ENCODE results near the gene NRG2. TPM values are rescaled to one million over a fixed set of nuclear protein-coding genes. Genes with fewer than 3 reads are reported as not detected.

NRG2 gene
- total and polyA plus RNA-seq, 2 experiments from 2014 or later: 0.37 to 1.3 TPM

DNA sequence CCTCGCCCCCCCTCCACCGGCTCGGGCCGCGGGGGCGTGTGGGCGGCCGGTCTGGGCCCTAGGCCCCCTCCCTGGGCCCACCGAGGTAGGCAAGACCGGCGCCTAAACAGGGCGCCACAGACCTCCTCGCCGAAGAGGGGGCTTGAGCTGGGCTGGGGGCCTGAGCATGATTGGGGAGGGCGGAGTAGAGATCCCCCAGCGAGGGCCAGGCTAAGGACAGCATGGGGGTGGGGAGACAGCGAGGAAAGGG is 138.6 kb downstream of the NRG2 start (continued):
- no peak for TF ChIP-seq ZNF462 (CRISPR knock-in tag; IDR thresholded peaks at IDR 0.05)
- TF ChIP-seq, protein P1, sequence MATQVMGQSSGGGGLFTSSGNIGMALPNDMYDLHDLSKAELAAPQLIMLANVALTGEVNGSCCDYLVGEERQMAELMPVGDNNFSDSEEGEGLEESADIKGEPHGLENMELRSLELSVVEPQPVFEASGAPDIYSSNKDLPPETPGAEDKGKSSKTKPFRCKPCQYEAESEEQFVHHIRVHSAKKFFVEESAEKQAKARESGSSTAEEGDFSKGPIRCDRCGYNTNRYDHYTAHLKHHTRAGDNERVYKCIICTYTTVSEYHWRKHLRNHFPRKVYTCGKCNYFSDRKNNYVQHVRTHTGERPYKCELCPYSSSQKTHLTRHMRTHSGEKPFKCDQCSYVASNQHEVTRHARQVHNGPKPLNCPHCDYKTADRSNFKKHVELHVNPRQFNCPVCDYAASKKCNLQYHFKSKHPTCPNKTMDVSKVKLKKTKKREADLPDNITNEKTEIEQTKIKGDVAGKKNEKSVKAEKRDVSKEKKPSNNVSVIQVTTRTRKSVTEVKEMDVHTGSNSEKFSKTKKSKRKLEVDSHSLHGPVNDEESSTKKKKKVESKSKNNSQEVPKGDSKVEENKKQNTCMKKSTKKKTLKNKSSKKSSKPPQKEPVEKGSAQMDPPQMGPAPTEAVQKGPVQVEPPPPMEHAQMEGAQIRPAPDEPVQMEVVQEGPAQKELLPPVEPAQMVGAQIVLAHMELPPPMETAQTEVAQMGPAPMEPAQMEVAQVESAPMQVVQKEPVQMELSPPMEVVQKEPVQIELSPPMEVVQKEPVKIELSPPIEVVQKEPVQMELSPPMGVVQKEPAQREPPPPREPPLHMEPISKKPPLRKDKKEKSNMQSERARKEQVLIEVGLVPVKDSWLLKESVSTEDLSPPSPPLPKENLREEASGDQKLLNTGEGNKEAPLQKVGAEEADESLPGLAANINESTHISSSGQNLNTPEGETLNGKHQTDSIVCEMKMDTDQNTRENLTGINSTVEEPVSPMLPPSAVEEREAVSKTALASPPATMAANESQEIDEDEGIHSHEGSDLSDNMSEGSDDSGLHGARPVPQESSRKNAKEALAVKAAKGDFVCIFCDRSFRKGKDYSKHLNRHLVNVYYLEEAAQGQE (IDR thresholded peaks at IDR 0.05; ENCODE audit: unreplicated experiment): no peak
- no peak for TF ChIP-seq STAT1 (IDR thresholded peaks at IDR 0.05; ENCODE audit: unreplicated experiment)

DNA sequence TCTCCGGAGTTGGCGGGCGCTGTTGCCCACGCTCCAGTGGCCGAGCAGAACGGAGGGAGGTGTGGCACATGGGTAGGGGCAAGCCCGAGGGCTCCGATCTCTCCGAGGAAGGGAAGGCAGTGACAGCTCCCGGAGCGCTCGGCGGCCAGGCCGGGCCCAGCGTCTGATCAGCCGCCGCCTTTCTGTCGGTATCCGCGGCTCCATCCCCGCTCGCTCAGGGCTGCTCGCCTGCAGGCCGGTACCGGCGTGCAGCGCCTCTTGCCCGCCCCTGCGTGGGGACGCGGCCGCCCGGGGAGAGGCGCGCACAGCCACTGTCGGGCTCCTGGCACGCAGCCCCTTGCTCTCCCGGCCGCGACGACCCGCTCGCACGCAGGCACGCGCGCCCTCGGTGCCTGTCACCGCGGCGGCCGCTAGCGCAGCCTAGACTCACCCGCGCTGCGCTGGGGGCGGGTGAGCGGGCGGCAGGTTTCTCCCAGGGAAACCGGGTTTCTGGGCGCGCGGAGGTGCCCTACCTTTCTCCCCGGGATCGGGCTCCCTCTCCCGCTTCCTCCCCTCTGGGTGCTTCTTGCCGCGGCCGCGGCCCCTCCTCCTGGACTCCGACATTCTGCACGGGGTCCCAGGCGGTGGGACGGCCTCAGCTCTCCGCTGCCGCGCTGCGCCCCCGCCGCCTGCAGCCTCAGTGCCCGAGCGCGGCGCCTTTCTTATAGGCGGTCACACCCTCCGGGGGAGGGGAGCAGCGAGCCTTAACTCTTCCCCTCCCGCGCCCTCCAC is 139.1 kb downstream of the NRG2 start:
- Histone ChIP-seq H3K27ac (ENCODE audit: low read depth) (no peak overlapping the region), H3K36me3 (ENCODE audit: insufficient read depth) (no peaks in the 10 kb centered on the region), H3K4me2 (peak overlapping the region; percentile 96), H3K4me3 (peak overlapping the region; percentile 84), H3F3A (replicated peaks; ENCODE audit: low read depth) (0 out of 2 replicates have a peak, but pooled peaks cover 4% of the 10 kb centered on the region), H2AFZ (peak overlapping the region; percentile 96), H3K79me2 (replicated peaks; ENCODE audit: insufficient read depth) (no peaks in the 10 kb centered on the region), H4K20me1 (replicated peaks; ENCODE audit: insufficient read depth) (peaks cover 9% of the 10 kb centered on the region), H3K27me3 (ENCODE audit: insufficient read depth) (peaks cover 94% of the 10 kb centered on the region), H3K9me2 (ENCODE audit: insufficient read depth) (no peaks in the 10 kb centered on the region), H3K4me1 (ENCODE audit: insufficient read depth) (peaks cover 12% of the 10 kb centered on the region)
- peaks cover 11% of the 10 kb centered on the region for H3K4me1 Mint-ChIP-seq
- ATAC-seq (peak; percentile 73), DNase-seq (ENCODE audit: low spot score) (peak; percentile 80)
- H3K36me3 Mint-ChIP-seq (ENCODE audit: low read depth): no peaks in the 10 kb centered on the region
- peaks cover 43% of the 10 kb centered on the region for H3K27me3 Mint-ChIP-seq (ENCODE audit: insufficient read depth, low read depth, poor library complexity)
- H3K9me3 Mint-ChIP-seq: no peaks in the 10 kb centered on the region
- peak overlapping the region; percentile 71 for H3K4me3 Mint-ChIP-seq
- no peak overlapping the region for H3K27ac Mint-ChIP-seq
- TF ChIP-seq, protein P1 (IDR thresholded peaks at IDR 0.05; ENCODE audit: unreplicated experiment): no peak
- TF ChIP-seq STAT1 (IDR thresholded peaks at IDR 0.05; ENCODE audit: unreplicated experiment): no peak
- no peak for TF ChIP-seq ZNF114 (CRISPR knock-in tag; IDR thresholded peaks at IDR 0.05)
- TF ChIP-seq CREB1 (CRISPR knock-in tag; IDR thresholded peaks at IDR 0.05; ENCODE audit: low read depth): no peak
- TF ChIP-seq, protein P2, sequence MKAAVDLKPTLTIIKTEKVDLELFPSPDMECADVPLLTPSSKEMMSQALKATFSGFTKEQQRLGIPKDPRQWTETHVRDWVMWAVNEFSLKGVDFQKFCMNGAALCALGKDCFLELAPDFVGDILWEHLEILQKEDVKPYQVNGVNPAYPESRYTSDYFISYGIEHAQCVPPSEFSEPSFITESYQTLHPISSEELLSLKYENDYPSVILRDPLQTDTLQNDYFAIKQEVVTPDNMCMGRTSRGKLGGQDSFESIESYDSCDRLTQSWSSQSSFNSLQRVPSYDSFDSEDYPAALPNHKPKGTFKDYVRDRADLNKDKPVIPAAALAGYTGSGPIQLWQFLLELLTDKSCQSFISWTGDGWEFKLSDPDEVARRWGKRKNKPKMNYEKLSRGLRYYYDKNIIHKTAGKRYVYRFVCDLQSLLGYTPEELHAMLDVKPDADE (IDR thresholded peaks at IDR 0.05): no peak
- TF ChIP-seq ZNF331 (CRISPR knock-in tag; IDR thresholded peaks at IDR 0.05; ENCODE audit: low read depth): no peak
- no peak for TF ChIP-seq JUNB (IDR thresholded peaks at IDR 0.05; ENCODE audit: unreplicated experiment)
- no peak for TF ChIP-seq POLR2AphosphoS5 (IDR thresholded peaks at IDR 0.05; ENCODE audit: low read depth)

Data from GM23338 (cell line).